ENCODE results near the gene MAPK8.

The MAPK8 gene

DNA sequence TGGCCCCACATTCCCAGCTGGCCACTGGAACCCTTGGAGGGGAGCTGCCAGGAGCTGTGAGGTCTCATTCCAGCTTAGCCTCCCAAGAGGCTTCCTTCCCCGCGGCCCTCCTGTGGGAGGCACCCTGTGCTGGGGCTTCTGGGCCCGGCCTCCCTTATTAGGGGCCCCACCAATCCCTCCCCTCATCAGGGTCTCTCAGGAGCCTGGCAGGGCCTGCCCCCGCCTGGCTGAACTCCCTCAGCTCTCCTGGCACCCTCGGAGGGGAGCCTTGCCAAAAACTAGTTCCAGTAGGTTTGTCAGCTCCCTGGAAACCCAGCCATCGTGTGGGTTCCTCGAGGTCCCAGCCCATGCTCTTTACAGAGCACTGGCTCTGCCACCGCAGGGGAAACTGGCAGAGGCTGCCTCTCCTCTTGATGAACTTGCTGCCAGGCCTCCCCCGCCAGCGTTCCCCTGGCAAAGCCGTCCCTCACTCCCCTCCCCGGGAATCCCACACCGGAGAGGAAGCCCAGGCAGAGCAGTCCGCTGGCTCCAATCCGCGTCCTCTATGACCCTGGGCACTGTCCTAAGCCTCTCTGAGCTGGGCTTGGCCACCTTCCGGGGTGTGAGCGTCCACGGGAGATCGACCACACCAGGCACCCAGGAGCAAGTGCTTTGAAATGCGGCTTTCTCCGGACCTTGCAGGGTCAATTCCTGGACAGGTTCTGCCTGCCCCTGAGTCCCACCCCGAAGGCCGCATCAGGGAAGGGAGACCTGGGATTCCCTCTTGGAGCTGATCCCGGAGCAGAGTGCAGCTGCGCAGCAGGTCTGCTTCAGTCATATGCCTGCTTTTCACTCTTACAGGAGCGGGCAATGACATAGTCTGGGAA is 158.6 kb downstream of the MAPK8 start:
- DNase-seq: no peak

DNA sequence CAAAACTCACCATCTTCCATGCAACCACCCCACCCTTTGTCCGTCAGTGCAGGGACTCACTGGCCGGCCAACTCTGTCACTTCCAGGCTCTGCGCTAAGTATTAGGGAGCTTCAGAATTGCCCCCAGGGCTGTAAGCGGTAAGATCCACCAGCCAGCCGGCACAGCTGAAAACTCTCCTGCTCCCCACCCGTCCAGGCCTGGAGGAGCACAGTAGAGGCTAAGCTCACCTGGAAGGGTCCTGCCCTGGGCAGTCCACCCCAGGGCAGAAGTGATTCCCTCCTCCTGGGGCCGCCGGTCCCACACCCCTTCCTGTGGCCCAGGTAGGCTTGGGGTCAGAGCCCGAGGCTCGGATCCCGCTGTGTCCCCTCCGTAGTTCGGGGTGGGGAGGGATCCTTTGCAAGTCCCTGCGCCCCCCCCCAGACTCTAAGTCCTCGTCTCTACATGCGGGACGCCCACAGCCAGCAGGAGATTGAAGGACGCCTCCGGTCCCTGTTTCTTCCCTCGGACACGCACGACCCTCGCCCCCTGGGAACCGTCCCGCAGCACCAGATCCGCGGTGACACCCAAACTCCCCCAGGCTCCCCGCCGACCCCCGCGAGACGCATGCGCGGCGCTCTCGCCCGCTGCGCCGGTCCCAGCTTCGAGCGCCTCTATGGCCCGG is 159.5 kb downstream of the MAPK8 start:
- no peak for DNase-seq

DNA sequence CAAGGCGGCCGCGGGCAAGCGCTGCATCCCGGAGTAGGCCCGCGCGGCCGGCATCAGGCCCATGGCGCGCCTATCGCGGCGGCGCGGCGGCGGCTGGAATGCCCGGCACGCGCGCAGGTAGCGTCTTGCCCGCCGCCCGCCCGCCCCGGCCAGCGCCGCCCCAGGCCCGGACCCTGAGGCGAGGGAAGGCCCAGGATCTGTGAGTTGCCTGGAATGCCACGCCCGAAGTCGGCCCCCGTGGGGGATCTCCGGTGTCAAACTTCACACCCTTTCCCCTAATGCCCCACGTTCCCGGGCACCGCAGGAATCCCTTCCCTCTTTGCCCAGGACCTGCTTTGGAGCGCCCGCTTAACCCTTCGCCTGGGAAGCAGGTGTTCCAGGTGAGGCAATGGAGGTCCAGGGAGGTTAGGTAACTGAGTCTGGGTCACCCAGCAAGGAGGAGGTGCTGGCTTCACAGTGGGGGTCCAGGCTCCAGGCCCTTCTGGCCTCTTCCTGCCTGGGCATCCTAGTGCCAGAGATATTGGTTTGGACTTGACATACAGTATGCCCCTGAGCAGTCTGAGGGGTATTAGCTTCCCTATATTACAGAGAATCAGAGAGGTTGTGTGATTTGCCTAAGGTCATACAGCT is 160.2 kb downstream of the MAPK8 start:
- DNase-seq: no peak

DNA sequence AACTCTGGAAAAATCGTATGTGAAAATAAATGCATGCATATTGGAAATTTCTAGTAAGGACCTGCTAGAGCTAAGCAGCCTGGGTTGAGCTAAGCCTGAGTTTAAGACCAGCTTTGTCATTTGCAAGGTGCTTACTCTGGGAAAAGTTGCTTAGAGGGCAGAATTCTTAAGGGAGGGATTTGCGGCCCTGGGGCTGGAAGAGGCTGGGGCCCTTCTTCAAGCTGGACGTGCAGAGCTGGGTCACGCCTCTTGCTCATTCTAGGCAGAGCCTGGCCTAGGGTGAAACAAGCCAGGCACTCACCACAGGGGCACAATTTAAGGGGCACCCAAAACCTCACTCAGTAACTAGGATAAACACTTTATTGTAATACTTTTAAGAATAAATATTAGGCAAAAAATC is 161.2 kb downstream of the MAPK8 start:
- no peak for DNase-seq

DNA sequence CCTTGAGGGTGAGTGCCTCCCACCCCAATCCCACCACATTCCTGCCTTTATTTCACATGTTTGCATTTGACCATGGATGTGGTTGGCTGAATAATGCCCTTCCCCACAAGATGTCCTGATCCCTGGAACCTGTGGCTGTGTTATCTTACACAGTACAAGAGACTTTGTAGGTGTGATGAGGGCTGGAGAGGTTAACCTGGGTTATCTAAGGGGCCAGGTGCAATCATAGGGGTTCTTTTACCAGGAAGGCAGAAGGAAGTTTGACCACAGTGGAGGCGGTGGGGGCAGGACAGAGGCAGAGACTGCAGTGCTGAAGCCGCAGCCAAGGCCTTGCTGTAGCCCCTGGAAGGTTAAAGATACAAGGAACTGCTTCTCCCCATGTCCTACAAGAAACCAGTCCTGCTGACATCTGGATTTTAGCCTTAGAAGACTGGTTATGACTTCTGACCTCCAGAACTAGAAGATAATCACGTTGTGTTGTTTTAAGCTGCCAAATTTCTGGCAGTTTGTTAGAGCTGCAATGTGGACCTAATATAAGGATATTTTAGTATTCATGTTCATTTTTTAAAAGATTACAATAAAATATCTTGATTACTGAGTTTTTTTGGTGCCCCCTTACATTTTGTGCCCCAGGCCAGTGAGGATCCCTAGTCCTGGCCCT is 161.8 kb downstream of the MAPK8 start:
- no peak for DNase-seq

DNA sequence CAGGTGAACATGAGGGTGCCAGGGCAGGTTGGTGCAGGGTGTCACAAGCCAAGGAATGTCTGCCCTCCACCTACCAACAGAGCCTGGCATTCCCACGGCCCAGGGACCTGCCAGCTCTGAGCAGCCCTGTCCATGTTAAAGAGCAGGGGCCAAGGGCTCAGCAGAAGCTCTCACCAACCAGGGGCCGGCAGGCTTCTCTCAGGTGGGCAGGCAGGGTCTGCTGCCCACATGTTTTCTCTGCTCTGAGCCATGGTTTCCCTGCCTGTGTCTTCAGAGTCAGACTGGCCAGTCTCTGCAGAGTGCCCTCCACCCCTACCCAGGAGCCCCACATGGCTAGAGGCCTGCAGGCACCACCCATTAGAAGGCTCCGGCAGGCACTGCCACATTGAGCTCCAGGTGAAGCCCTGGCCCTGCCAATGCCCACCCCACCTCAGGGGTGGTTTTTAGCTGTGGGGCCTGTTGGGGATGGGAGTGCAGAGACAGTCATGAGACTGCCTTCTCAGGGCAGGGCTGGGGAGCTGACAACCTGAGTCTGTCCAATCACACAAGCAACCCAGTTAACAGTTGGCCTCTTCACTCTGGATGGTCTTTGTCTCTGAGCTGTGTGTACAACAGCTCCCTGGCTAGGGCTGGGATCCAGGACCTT is 162.5 kb downstream of the MAPK8 start:
- DNase-seq: no peak

DNA sequence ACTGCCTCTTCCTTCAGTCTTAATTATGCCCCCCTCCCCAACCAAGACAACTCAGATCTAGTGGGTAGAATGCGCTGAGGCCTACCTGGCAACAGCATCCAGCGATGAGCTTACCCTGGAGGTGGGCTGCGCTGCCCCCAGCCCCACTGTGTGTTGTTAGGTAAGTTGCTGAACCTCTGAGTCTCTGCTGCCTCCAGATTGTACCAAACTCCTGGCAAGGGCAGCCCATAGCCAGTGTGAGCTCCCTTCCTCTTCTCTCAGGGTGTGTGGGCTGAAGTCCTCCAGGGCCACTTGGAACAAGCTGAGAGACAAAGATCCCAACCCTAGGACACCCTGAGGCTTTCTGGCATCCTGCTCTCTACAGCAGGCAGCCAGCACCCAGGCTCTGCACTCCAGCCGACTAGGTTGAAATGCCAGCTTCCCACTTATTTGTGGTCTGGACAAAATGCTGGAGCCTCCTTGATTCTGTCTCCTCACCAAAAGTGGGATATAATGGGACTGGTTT is 163.1 kb downstream of the MAPK8 start:
- no peak for DNase-seq

DNA sequence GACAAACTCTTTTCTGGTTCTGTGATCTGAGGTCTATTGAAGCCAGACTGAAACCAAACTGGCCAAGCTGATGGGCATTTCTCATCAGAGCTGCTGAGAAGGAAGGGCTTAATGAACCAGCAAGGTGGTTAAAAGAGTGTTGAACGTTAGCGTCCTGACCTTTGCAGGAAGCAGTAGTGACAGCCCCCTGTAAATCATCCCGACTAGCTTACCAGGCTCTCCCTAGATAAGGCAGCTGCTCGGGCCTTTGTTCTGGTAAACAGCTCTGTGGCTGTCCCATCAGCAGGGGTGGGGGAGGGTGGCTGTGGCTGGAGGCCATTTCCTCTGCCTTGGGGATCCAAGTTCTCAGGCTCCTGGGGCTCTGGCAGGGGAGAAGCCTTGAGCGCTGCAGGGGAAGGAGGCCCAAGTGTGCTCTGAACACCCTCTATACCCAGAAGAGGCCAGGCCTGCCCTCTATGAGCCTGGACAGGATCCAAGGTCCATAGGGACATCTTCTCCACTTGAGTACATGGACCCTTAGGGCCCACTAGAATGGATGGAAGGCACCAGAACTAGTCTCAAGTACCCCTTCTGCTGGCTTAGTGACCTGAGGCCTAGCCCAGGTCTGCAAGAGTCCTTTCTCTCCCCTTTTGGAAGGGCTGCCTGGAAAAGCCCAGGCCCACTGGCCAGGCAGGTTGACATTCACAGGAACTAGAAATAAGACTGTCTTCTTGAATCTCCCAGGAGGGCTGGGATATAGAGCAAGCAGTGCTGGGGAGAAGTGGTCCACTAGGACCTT is 163.8 kb downstream of the MAPK8 start:
- no peak for DNase-seq

DNA sequence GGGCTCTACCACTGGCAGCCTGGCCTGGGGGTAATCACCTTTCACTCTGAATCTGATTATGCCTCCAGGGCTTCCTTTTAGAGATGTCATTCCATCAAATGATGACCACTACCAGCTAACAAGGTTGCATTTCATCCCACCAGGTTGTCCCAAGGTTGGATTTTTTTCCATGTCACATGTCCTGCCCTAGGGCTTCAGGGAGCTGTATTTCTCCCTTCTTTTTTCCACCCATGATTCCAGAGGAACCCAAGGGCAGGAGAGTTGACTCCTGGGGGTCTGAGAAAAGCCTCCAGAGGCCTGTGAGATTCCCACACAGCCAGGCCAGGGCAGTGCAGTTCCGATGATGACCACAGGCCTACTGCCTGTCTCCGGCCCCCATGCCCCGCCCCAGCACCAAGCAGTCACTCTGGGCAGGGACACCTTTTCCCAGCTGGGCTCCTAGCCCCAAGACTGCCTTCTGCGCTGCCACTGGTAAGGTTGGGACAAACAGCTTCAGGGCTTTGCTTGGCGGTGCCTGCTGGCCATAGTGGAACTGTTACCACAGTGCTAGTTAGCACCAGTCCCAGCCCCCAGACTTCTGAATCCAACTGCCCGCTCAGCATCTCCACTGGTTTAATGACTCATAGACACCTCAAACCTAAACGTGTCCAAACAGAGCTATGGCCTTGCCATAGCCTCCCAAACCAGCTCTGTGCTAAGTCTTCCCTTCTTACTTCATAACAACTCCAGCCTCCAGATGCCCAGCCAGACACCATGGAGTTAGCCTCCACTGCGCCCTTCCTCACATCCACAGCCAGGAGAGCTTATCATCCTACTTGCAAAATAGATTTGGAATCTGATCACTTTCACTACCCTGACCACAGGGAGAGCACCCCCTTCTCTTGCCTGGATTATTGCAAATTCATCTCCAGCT is 164.7 kb downstream of the MAPK8 start:
- no peak for DNase-seq

DNA sequence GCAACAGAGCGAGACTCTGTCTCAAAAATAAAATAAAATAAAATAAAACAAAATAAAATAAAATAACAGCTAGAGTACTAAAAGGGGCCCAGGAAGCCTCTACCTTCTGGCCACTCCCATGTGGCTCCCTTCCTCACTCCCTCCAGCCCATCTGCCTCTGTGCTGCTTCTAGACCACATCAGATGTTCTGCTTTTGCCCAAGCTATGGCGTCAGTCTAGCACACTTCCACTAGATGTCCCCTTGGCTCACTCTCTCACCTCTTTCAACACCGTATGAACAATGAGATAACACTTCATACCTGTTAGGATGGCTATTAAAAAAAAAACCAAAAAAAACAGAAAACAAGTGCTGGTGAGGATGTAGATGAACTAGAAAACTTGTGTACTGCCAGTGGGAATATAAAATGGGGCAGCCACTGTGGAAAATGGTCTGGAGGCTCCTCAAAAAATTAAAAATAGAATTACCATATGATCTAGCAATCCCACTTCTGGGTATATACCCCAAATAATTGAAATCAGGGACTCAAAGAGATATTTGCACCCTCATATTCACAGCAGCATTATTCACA is 166.1 kb downstream of the MAPK8 start:
- DNase-seq: no peak

DNA sequence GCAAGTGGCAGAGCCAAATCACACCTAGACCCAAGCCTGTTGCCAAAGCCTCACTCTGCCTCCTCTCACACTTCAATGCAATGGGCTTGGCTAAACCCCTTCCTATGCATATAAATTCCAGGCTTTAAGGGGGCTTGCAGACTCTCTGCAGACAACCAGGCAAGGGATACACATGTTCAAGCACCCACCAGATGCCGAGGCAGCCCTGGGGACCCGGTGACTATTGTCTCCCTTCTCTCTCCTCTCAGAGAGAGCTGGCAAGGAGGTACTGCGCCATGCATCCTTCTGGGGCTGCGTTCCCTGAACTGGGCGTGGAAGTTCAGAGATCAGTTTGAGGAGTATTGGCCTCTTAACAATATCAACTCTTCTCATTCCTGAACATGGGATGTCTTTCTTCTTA is 167.2 kb downstream of the MAPK8 start:
- no peak for DNase-seq

DNA sequence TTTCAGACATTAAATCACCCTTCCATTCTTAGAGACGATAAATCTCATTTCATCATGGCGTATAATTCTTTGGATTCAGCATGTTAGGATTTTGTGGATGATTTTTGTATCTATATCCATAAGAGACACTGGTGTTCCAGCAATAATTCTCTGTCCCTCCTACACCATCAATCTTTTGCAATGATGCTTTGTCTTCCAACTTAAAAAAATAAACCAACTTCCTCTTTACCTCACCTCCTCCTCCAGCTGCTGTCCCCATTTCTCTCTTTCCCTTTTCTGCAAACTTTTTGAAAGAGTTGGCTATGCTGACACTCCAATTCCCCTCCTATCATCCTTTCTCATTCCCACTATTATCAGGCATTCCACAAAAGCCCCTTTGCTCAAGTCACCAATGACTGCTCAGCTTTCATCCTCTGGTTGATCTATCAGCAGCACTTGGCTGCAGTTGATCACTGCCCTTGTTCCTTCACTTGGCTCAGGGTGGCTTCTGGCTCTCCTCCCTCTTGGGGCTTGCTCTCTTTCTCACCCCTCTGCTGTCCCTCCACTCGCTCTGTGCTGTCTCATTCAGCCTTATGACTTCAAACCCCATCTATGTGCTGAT is 168.4 kb downstream of the MAPK8 start:
- no peak for DNase-seq

DNA sequence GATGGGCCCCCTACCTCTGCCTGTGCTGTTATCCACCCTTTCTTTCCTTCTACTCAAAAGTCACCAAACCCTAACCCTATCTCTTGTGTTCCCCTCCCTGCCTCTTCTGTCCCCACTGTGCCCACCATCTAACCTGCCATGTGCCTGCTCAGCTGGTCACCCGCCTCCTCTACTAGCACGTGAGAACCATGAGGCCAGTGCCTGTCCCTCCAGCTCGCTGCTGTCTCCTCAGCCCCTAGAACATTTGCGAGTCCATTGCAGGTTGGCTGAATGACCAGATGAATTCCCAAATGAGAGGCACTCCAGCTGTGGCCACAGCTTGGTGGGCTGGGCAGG is 169.4 kb downstream of the MAPK8 start:
- DNase-seq: no peak

DNA sequence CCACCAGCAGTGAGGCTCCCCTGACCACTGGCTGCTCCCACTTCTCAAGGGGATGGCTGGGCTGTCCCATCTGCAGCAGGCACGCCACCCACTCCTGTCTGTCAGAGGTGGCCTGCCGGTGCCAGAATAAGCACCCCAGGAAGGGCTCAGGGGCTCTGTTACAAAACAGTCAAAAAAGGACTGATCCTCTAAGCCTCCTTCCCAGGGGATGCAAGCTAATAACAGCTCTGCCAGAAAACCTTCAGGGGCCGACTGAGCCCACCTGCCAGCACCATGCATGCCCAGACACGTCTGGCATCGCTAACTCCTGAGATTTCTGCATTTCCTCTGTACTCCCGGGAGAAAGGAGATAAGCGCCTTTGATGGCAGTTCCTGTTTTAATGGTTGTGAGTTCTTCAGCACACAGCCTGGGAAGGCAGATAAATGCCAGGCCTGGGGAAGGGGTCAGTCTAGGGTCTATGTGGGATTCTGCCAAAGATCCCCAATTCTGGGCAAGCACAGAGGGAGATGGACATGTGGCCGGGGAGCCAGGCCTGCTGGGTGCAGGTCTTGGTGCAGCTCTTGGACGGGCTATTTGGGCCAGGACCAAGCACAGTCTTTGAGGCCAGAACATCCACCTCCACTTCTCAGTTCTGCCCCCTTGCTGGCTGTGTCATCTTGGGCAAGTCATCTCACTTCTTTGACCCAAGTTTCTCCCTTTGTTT is 170.0 kb downstream of the MAPK8 start:
- no peak for DNase-seq

DNA sequence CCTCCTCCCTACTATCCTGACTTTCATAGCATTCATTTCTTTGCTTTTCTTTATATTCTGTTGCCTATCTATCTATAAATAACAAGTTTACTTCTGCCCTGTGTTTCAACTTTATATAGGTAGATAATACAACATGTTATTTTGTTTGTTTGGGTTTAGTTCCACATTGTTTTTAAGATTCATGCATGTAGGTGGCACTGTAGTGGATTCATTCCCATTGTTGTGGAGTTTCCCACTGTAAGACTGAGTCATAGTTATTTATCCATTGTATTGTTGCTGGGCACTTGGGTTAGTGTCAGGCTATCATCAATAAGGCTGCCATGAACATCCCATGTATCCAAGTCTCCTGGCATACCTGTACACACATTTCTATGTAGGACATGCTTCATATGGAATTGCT is 170.7 kb downstream of the MAPK8 start:
- DNase-seq: no peak

DNA sequence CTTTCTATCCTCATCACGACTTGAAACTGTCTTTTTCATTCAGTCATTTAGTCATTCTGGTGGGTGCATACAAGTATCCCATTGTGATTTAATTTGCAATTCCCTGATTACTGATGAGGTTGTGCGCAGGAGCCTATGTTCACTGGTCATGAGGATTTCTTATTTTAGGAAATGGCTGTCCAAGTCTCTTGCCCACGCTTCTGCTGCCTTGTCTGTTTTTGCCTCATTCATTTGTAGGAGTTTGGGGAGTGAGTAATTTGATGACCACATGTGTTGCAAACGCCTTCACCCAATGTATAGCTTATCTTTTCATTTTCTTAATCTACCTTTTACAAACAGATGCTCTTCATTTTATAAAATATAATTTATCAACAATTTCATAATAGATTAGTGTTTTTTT is 171.1 kb downstream of the MAPK8 start:
- no peak for DNase-seq

DNA sequence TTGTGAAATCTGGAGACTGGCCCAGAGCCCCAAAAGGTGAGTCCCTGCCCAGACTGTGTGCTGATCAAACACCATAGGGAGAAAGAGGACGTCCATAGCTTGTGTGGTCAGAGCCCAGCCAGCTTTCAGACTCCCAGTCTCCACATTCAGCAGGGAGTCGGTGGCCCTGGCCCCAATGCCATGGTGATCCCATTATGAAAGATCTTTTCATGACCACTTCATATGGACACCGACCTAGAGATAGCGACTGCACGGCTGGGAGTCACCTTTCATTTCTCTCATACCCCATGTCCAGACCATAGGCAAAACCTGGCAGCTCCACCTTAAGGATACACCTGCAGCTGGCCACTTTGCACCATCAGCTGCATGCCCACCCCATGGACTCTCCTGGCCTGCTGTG is 172.0 kb downstream of the MAPK8 start:
- DNase-seq: no peak

DNA sequence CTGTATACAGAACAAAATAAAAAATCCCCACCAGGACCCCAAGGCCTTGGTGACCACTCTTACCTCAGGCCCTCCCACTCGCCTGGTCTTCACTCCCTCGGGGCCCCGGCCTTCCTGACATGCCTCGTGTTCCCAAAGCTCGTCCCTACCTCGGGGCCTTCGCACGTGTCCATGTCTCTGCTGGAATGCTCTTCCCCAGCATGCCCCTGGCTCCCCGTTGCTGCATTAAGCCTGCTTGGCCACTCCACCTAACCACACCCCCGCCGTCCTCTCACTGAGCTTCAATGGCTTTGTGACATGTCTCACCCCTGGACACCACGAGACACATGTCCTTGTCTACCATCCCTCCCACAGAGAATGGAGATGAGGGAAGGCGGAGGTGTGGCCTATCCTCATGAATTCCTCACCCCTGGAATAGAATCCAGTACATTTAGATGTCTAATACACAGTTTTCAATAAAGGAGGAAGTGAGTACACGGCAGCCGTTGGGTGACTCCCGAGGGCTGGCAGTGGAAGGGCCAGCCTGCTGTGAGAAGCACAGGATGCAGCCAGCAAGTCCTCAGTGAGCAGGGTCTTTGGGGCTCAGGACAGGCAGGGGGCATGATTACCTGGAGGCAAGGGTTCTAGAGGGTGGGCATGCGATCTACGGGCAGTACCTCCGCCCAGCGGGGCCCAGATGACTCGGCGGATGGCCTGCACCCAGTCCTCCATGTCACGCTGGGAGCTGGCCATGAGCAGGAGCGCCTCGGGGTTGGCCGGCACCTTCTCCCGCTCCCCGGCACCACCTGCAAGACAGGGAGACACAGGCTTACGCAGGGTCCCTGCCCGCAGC is 172.7 kb downstream of the MAPK8 start:
- no peak for DNase-seq
